ENCODE data around the gene OCLN. TPM values are rescaled to one million over a fixed set of nuclear protein-coding genes. Genes with fewer than 3 reads are reported as not detected.

The OCLN gene
- total and polyA plus RNA-seq, 2 experiments from 2014 or later, result 72.7 to 119 TPM

DNA sequence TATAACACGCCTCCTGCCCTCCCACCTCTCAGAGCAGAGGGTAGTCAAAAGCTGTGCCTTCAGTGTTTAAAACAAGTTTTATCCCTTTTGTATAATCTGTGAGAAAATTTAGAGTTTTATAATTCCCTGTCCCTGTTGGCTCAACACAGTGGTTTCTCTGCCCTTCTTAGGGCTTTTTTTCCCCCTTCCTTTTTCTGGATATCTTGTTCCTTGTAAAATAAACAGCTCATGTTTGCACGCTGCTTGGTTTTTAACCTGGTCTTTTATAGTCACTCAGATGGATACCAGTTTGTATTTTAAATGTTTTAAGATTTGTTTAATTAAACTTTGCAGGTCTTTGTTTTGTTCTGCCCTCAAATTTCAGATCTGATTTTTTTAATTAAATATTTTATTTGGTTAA, 26.7 kb downstream of the OCLN start:
- H3K79me2 ChIP-seq, result peaks cover 45% of the 10 kb centered on the region
- peaks cover 36% of the 10 kb centered on the region for H3K4me1 ChIP-seq (ENCODE audit: insufficient read depth)
- H3K9me3 ChIP-seq (ENCODE audit: low read depth), result no peaks in the 10 kb centered on the region
- no peaks in the 10 kb centered on the region for H3K36me3 ChIP-seq (replicated peaks; ENCODE audit: insufficient read depth, low read depth)
- 50% methylated on average over 2 of the region's 2 CpGs for WGBS (ENCODE audit: low lambda C conversion rate, missing lambda C conversion rate)
- no peak for DNase-seq (ENCODE audit: low spot score)
- peak overlapping the region; percentile 43 for H3K4me2 ChIP-seq
- H2AFZ ChIP-seq, result no peak overlapping the region
- no peak for TF ChIP-seq EZH2phosphoT487 (IDR thresholded peaks at IDR 0.05; ENCODE audit: low read depth, severe bottlenecking, unreplicated experiment)
- TF ChIP-seq, protein P1, sequence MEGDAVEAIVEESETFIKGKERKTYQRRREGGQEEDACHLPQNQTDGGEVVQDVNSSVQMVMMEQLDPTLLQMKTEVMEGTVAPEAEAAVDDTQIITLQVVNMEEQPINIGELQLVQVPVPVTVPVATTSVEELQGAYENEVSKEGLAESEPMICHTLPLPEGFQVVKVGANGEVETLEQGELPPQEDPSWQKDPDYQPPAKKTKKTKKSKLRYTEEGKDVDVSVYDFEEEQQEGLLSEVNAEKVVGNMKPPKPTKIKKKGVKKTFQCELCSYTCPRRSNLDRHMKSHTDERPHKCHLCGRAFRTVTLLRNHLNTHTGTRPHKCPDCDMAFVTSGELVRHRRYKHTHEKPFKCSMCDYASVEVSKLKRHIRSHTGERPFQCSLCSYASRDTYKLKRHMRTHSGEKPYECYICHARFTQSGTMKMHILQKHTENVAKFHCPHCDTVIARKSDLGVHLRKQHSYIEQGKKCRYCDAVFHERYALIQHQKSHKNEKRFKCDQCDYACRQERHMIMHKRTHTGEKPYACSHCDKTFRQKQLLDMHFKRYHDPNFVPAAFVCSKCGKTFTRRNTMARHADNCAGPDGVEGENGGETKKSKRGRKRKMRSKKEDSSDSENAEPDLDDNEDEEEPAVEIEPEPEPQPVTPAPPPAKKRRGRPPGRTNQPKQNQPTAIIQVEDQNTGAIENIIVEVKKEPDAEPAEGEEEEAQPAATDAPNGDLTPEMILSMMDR (IDR thresholded peaks at IDR 0.05; ENCODE audit: poor library complexity), result no peak
- TF ChIP-seq EZH2 (IDR thresholded peaks at IDR 0.05; ENCODE audit: borderline replicate concordance), result no peak
- no peak overlapping the region for H3K4me3 ChIP-seq
- H3K27ac ChIP-seq, result peak overlapping the region; percentile 95
- no peaks in the 10 kb centered on the region for H4K20me1 ChIP-seq (ENCODE audit: insufficient read depth, poor library complexity, severe bottlenecking)
- no peaks in the 10 kb centered on the region for H3K27me3 ChIP-seq
- H3K9me2 ChIP-seq (replicated peaks; ENCODE audit: insufficient read depth), result no peaks in the 10 kb centered on the region

- Histone ChIP-seq H3K27ac (peak overlapping the region; percentile 95), H3K36me3 (replicated peaks; ENCODE audit: insufficient read depth, low read depth) (no peaks in the 10 kb centered on the region), H3K79me2 (peaks cover 60% of the 10 kb centered on the region), H4K20me1 (ENCODE audit: insufficient read depth, poor library complexity, severe bottlenecking) (no peaks in the 10 kb centered on the region), H3K4me3 (no peak overlapping the region), H3K9me2 (replicated peaks; ENCODE audit: insufficient read depth) (no peaks in the 10 kb centered on the region), H3K27me3 (no peaks in the 10 kb centered on the region), H3K9me3 (ENCODE audit: low read depth) (no peaks in the 10 kb centered on the region), H3K4me1 (ENCODE audit: insufficient read depth) (peaks cover 34% of the 10 kb centered on the region), H3K4me2 (peak overlapping the region; percentile 5), H2AFZ (no peak overlapping the region)
- WGBS (ENCODE audit: low lambda C conversion rate, missing lambda C conversion rate), result 85% methylated on average over 3 of the region's 3 CpGs
- TF ChIP-seq EZH2 (IDR thresholded peaks at IDR 0.05; ENCODE audit: borderline replicate concordance) (no peak), EZH2phosphoT487 (IDR thresholded peaks at IDR 0.05; ENCODE audit: low read depth, severe bottlenecking, unreplicated experiment) (no peak)
- TF ChIP-seq, protein P1 (IDR thresholded peaks at IDR 0.05; ENCODE audit: poor library complexity), result no peak
- DNase-seq (ENCODE audit: low spot score), result no peak
These were observed 29.4 kb downstream of the OCLN start for GRCh38 chr5:69522035-69522434.

DNA sequence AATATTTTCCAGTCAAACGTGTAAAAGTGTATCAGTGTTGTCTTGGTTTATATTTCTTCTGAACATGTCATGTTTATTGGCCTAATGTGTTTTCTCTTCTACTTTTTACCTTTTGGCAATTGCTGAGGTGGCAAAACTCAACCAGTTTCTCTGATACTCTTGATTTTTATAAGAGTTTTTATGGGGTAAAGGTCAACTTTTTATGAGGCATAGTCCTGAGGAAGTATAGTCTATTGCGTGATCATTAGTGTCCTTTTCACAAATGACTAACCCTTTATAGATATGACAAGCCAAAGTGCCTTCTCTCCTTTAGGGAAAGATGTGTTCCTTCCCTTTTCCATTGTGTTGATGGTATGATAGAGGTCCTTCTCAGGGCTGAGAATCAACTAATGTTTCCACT, 32.9 kb downstream of the OCLN start:
- TF ChIP-seq EZH2phosphoT487 (IDR thresholded peaks at IDR 0.05; ENCODE audit: low read depth, severe bottlenecking, unreplicated experiment), result no peak
- TF ChIP-seq EZH2 (IDR thresholded peaks at IDR 0.05; ENCODE audit: borderline replicate concordance), result no peak
- TF ChIP-seq, protein P1 (IDR thresholded peaks at IDR 0.05; ENCODE audit: poor library complexity), result no peak
- H3K9me2 ChIP-seq (replicated peaks; ENCODE audit: insufficient read depth), result no peaks in the 10 kb centered on the region
- H3K27me3 ChIP-seq, result no peaks in the 10 kb centered on the region
- H3K36me3 ChIP-seq (replicated peaks; ENCODE audit: insufficient read depth, low read depth), result no peaks in the 10 kb centered on the region
- peaks cover 21% of the 10 kb centered on the region for H3K4me1 ChIP-seq (ENCODE audit: insufficient read depth)
- peak overlapping the region; percentile 82 for H3K27ac ChIP-seq
- no peaks in the 10 kb centered on the region for H3K9me3 ChIP-seq (ENCODE audit: low read depth)
- no peaks in the 10 kb centered on the region for H4K20me1 ChIP-seq (ENCODE audit: insufficient read depth, poor library complexity, severe bottlenecking)
- H2AFZ ChIP-seq, result no peak overlapping the region
- H3K4me2 ChIP-seq, result no peak overlapping the region
- 65% methylated on average over 2 of the region's 2 CpGs for WGBS (ENCODE audit: low lambda C conversion rate, missing lambda C conversion rate)
- peaks cover 72% of the 10 kb centered on the region for H3K79me2 ChIP-seq
- no peak overlapping the region for H3K4me3 ChIP-seq
- peak; percentile 23 for DNase-seq (ENCODE audit: low spot score)

DNA sequence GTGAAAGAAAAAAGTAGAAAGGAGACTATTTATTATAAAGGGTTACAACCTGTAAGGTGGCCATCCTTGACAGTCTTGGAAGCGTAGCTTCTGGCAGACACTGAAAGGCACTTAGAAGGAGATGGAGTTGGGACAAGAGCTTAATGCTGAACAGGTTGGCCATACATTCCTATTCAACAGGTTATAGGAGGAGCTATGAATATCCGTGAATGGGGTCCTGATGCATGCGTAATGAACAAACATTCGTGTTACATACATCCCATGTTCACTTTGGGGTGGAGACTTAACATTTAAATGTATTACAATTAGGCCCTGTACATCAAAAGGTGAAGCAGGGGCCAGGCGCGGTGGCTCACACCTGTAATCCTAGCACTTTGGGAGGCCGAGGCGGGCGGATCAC, 34.1 kb downstream of the OCLN start:
- Histone ChIP-seq H3K4me3 (no peak overlapping the region), H3K9me2 (replicated peaks; ENCODE audit: insufficient read depth) (no peaks in the 10 kb centered on the region), H4K20me1 (ENCODE audit: insufficient read depth, poor library complexity, severe bottlenecking) (no peaks in the 10 kb centered on the region), H3K27me3 (no peaks in the 10 kb centered on the region), H3K9me3 (ENCODE audit: low read depth) (no peaks in the 10 kb centered on the region), H2AFZ (no peak overlapping the region), H3K27ac (peak overlapping the region; percentile 82), H3K36me3 (replicated peaks; ENCODE audit: insufficient read depth, low read depth) (no peaks in the 10 kb centered on the region), H3K79me2 (peaks cover 82% of the 10 kb centered on the region), H3K4me1 (ENCODE audit: insufficient read depth) (peaks cover 26% of the 10 kb centered on the region), H3K4me2 (no peak overlapping the region)
- no peak for DNase-seq (ENCODE audit: low spot score)
- WGBS (ENCODE audit: low lambda C conversion rate, missing lambda C conversion rate), result 93% methylated on average over 9 of the region's 9 CpGs
- TF ChIP-seq EZH2phosphoT487 (IDR thresholded peaks at IDR 0.05; ENCODE audit: low read depth, severe bottlenecking, unreplicated experiment) (no peak), EZH2 (IDR thresholded peaks at IDR 0.05; ENCODE audit: borderline replicate concordance) (no peak)
- TF ChIP-seq, protein P1 (IDR thresholded peaks at IDR 0.05; ENCODE audit: poor library complexity), result no peak
